Stimulated activated CD8-positive, alpha-beta memory T cell treated with anti-CD3 and anti-CD28 coated beads, Interleukin-4, amount 100 ng/mL, for 24 hours (primary cell): ENCODE results near the gene NR2E3.

Source experiments
- DNase-seq: peaks from one replicate; pipeline ENCODE4 v3.0.0-alpha.2; 2020; ENCODE audit warnings: low read depth

The NR2E3 gene

DNA sequence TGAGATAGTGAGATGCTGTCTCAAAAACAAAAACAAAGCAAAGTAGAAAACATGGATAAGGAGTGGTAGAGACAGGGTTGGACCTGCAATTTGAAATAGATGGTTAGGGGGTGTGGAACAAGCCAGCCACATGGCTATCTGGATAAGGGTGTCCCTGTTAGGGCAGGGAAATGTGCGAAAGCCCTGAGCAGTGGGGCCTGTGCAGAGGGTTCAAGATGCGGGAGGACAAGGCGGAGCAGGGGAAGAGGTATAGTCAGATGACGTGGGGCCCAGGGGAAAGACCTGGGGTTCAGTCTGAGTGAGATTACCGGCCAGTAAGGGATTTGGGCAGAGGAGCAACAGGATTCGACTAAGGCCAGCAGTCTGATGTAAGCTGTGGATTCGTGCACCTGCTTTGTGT is 18.4 kb upstream of the NR2E3 start:
- DNase-seq = no peak

DNA sequence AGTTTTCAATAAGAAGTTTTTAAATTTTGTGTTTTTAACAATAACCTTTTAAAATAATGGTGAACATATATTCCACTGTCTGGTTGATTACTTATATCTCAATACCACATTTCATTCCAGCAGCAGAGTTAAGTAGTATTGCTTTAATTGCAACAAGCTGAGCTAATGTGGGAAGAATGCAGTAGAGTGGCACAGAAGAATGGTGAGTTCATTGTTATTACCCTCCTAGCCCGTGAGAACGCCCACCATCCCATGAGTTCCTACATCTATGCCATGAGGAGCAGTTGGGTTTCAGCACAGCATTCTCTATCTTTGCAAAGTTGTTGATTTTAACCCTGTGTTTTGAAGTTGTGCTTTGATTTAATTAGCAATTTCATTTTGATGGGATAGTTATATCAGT is 17.8 kb upstream of the NR2E3 start:
- no peak for DNase-seq

DNA sequence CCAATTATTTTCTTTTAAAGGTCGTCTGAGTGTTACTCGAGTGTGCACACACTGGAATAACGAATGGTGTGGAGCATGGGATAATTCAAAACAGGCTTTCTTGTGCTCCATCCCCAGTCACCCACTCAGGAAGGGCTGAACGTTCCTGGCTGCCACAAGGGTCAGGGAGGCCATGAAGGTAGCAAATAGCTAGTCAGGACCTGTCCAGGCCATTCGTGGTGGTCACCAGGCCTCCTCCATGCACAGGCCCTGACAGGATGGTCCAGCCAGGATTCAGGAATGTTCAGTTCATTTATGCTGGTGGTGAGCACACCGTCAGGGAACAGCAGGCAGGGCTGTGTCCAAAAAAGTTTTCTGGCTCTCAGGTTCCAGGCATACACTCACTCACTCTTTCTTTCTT is 11.7 kb upstream of the NR2E3 start:
- no peak for DNase-seq

DNA sequence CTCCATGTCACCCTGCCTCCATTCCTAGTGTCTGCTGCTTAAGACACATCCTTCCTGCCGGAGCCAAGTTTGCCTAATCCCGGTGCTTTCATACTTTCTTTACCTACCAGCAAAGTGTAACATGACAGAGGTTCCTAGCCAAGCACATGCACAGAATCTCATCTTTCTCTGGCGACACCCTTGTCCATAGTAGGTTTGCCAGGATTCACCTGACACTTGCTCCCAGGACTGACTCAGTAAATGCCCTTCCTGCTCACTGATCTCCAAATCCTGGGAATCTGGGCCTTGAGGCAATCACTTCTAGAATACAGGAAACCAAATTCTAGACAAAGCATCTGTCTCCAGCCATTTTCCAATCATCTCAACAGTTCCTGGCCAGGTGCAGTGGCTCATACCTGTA is 10.2 kb upstream of the NR2E3 start:
- no peak for DNase-seq

GRCh38 chr15:71800835-71801745 is 9.3 kb upstream of the NR2E3 start:
- no peak for DNase-seq

DNA sequence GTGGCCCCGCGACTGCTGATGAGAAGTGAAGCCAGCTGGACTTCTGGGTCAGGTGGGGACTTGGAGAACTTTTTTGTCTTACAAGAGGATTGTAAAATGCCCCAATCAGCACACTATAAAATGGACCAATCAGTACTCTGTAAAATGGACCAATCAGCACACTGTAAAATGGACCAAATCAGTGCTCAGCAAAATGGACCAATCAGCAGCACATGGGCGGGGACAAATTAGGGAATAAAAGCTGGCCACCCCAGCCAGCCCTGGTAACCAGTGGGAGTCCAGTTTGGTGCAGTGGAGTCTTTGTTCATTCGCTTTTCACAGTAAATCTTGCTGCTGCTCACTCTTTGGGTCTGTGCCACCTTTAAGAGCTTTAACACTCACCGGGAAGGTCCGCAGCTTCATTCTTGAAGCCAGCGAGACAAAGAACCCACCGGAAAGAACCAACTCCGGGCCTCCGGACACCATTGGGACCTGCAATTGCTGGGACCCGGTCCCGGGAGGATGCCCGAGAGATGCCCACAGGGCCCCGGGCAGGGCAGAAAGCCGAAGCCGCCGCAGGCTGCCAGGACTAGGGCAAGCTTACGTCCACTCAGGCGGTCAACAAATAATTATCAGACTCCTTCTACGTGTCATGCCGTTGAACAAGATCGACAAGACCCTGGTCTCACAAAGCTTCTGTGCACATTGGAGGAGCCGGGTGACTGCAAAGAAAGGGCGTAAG is 8.3 kb upstream of the NR2E3 start:
- DNase-seq = no peak

GRCh38 chr15:71802770-71803169 is 7.6 kb upstream of the NR2E3 start:
- DNase-seq = no peak

GRCh38 chr15:71804226-71804625 is 6.1 kb upstream of the NR2E3 start:
- no peak for DNase-seq

- DNase-seq = no peak
Observed at GRCh38 chr15:71804695-71805470, 5.5 kb upstream of the NR2E3 start.

DNA sequence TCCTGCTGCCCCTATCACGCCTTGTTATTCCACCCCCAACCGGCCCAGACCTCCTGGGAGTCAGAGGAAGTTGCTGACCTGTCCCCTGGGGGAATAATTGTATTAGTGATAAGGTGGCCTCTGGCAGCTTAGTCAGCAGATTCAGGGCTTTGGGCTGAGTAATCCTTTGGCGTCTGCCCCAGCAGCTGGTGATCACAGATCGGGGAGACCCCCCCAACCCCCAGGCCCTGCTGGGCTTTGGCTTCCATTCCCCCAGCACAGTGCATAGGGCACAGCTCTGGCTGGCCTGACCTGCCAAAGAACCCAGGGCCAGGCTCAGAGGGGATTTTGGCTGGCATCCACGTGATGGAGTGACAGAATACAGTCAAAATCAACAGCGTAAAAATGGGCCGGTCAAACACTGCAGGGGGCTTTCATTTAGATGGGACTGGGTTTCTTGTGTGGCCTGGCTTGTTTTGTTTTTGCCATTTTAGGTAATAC is 3.9 kb upstream of the NR2E3 start:
- no peak for DNase-seq

GRCh38 chr15:71807125-71807629 is 3.2 kb upstream of the NR2E3 start:
- no peak for DNase-seq

GRCh38 chr15:71807691-71808091 is 2.7 kb upstream of the NR2E3 start:
- DNase-seq = no peak

- no peak for DNase-seq
Observed at GRCh38 chr15:71808311-71809020, 1.9 kb upstream of the NR2E3 start.

- DNase-seq = no peak
Observed at GRCh38 chr15:71809346-71809745, 1.0 kb upstream of the NR2E3 start.

DNA sequence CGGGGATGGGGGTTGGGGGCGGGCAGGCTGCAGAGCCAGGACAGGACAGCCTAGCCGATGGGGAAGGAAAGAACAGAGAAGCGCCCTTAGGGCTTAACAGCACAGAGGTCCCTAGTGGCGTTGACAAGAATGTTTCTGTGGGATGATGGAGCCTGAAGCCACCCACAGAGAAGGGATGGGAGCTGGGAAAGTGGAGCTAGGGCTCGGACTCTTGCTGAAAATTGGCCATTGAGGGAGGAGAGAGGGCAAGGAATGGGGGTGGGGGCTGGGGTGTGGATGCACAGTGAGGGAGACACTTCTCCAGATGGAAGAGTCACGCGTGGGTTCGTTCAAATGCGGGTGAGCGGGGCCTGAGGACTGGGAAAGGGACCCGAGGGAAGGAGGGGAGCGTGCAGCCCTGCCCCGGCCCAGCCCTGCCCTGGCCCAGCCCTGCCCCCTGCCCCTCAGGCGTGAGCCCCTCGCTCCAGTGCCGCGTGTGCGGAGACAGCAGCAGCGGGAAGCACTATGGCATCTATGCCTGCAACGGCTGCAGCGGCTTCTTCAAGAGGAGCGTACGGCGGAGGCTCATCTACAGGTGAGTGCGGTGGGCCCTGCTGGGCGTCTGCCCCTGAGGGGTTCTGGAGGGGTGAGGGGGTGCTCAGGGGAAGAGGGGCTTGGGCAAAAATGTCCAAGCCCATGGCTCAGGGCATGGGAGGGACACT is 832 bp downstream of the NR2E3 start:
- no peak for DNase-seq

DNA sequence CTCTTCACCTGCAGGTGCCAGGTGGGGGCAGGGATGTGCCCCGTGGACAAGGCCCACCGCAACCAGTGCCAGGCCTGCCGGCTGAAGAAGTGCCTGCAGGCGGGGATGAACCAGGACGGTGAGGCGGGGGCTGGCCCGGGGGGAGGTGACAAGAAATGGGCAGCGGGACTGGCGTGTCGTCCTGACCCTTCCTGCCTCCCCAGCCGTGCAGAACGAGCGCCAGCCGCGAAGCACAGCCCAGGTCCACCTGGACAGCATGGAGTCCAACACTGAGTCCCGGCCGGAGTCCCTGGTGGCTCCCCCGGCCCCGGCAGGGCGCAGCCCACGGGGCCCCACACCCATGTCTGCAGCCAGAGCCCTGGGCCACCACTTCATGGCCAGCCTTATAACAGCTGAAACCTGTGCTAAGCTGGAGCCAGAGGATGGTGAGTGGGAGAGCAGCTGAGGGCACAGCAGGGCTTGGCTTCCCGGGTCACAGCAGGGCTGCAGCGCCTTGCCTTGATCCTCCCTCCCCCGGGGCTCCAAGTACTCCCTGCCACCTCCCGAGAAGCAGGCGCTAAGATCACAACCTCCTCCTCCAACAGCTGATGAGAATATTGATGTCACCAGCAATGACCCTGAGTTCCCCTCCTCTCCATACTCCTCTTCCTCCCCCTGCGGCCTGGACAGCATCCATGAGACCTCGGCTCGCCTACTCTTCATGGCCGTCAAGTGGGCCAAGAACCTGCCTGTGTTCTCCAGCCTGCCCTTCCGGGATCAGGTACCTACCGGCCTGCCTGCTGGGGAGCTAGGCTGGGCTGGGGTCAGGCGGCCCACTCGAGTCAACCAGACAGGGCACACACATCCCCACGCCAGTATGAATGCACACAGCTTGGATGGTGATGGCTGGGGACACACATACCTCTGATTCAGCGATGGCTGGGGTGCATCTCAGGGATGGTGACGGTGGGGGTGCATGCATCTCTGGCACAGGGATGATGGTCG is 1.7 kb downstream of the NR2E3 start:
- DNase-seq = no peak

DNA sequence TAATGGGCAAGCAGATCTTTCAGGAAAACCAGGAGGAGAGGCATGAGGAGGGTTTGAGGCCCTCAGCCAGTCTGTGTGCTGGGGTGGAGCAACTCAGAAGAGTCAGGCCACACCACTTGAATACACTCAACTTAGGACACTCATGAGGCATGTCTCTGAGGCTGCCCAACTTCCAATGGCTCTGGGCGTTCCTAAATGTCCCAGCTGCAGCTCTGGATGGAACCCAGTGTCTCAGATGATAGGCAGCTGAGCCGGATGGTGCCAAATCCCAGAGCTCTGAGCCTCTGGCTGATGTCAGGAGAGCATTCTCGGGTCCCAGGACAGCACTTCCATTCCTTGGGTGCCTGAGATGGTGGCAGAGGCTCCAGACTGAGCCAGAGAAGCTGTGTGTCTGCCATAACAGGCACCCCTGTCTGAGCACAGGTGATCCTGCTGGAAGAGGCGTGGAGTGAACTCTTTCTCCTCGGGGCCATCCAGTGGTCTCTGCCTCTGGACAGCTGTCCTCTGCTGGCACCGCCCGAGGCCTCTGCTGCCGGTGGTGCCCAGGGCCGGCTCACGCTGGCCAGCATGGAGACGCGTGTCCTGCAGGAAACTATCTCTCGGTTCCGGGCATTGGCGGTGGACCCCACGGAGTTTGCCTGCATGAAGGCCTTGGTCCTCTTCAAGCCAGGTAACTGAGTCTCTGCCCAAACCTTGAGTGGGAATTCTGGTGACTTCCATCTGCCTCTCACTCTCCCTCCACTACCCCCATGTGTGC is 2.8 kb downstream of the NR2E3 start:
- no peak for DNase-seq

- DNase-seq = no peak
Observed at GRCh38 chr15:71813723-71814470, 3.5 kb downstream of the NR2E3 start.
